Left lung (tissue), 10 donors: Measurements from ENCODE around the gene HES3. TPM values are rescaled to one million over a fixed set of nuclear protein-coding genes. Genes with fewer than 3 reads are reported as not detected.

ENCODE experiments used
- ATAC-seq: fragments of 200-7000 bp; cut with Tn5 transposase; one replicate; pipeline ENCODE4 v1.9.1; 2020; ENCODE audit warnings: moderate library complexity
- DNase-seq, 4 donors: peaks; one replicate each; pipeline ENCODE4 v3.0.0-alpha.2; 2013 to 2020
- H3K27ac ChIP-seq, 2 donors: fragments of 200-600 bp; sonication (generic) in 1 of 2; one replicate each; pipeline versions ENCODE4 v1.5.0 to v1.8.0; 2020 to 2021
- H3K27me3 ChIP-seq, 2 donors: fragments of 200-600 bp; sonication (generic) in 1 of 2; one replicate each; pipeline versions ENCODE4 v1.5.0 to v1.8.0; 2020 to 2021
- H3K36me3 ChIP-seq, 2 donors: fragments of 200-600 bp; sonication (generic) in 1 of 2; one replicate each; pipeline versions ENCODE4 v1.5.0 to v1.8.0; 2020 to 2021
- H3K4me1 ChIP-seq, 2 donors: fragments of 200-600 bp; one replicate each; pipeline ENCODE4 v1.8.0; 2021
- H3K4me3 ChIP-seq, 2 donors: fragments of 200-600 bp; sonication (generic) in 1 of 2; one replicate each; pipeline versions ENCODE4 v1.5.0 to v1.8.0; 2020 to 2021; ENCODE audit warnings: mild to moderate bottlenecking in 1 of 2
- H3K9me3 ChIP-seq, 2 donors: fragments of 200-600 bp; sonication (generic) in 1 of 2; one replicate each; pipeline versions ENCODE4 v1.5.0 to v1.8.0; 2020 to 2021
- intact Hi-C, 2 donors: fragments of 100-400 bp; cut with DNase I; formaldehyde crosslinking; loops; one replicate each; pipeline versions ENCODE4 v1.11.2 to v1.14.2; 2022
- polyA plus RNA-seq, 6 donors: library from polyadenylated mRNA; unstranded; fragments of 120-200 nt; gene quantifications; one replicate each; pipeline ENCODE4 v1.2.1, GENCODE V29; 2013; ENCODE audit not compliant: insufficient read length in 6 of 6
- total RNA-seq, 2 donors: library from RNA; stranded (reverse); fragmentation: NEBNext Ultra II Directional; extraction: Animal tissue kit (Norgen Biotek cat#: 25700); gene quantifications; one replicate each; pipeline ENCODE4 v1.2.1, GENCODE V29; 2021
- TF ChIP-seq, protein P1 (sequence below), 2 donors: fragments of 200-600 bp; sonication (generic) in 1 of 2; IDR thresholded peaks; one replicate each; pipeline versions ENCODE4 v1.5.0 to v1.8.0; 2021; ENCODE audit warnings: antibody characterized with exemption in 2 of 2
- donor health status: DM: no; HTN: yes; CAD: no.
- donor health status: DM: no; HTN: no; CAD: no.

The HES3 gene
- total and polyA plus RNA-seq, 8 donors: not detected

DNA sequence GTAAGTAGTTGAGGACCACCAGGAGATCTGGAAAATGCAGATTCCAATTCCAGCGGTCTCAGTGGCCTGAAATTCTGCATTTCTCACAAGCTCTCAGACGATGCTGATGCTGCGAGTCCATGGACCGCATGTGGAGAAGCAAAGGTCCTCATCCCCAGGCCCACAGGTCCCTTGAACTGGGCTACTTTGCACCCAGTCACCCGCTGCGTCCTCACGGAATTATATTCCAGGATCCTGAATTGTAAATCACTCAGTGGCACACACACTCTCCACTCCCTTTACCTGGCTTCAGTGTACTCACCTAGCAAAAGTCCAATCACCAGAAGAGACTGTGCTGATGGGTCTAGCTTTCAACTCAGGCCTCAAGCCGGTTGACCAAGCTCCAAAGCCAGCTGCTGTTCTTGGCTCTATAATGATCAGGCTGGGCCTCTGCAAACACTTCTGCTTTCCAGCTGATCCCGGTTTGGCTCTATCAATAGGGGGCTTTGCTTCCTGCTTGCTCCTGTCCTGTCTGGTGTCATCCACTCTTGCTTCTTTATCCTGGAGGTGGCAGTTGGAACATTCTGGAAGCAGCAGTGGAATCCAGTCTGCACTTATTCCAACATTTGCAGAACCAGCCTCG, 43.7 kb upstream of the HES3 start:
- TF ChIP-seq, protein P1, sequence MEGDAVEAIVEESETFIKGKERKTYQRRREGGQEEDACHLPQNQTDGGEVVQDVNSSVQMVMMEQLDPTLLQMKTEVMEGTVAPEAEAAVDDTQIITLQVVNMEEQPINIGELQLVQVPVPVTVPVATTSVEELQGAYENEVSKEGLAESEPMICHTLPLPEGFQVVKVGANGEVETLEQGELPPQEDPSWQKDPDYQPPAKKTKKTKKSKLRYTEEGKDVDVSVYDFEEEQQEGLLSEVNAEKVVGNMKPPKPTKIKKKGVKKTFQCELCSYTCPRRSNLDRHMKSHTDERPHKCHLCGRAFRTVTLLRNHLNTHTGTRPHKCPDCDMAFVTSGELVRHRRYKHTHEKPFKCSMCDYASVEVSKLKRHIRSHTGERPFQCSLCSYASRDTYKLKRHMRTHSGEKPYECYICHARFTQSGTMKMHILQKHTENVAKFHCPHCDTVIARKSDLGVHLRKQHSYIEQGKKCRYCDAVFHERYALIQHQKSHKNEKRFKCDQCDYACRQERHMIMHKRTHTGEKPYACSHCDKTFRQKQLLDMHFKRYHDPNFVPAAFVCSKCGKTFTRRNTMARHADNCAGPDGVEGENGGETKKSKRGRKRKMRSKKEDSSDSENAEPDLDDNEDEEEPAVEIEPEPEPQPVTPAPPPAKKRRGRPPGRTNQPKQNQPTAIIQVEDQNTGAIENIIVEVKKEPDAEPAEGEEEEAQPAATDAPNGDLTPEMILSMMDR (IDR thresholded peaks at IDR 0.05): no peak
- intact Hi-C loops: no loop called here
- H3K27ac ChIP-seq: peak overlapping the region; percentile 78 to 82
- H3K9me3 ChIP-seq: no peaks in the 10 kb centered on the region
- no peak for DNase-seq
- peaks cover 0 to 22% of the 10 kb centered on the region in 2 donors for H3K36me3 ChIP-seq
- peaks cover under 1 to 7% of the 10 kb centered on the region in 2 donors for H3K27me3 ChIP-seq
- H3K4me3 ChIP-seq: peak overlapping the region; percentile 66 to 99
- ATAC-seq: no peak
- H3K4me1 ChIP-seq: peaks cover 7 to 36% of the 10 kb centered on the region in 2 donors

- H3K36me3 ChIP-seq: peaks cover 0 to 2% of the 10 kb centered on the region in 2 donors
- DNase-seq (no peak), ATAC-seq (no peak)
- H3K9me3 ChIP-seq: no peaks in the 10 kb centered on the region
- H3K4me1 ChIP-seq: peaks cover 23 to 46% of the 10 kb centered on the region in 2 donors
- no peak overlapping the region for H3K4me3 ChIP-seq
- H3K27me3 ChIP-seq: peaks cover 12 to 27% of the 10 kb centered on the region in 2 donors
- TF ChIP-seq, protein P1 (IDR thresholded peaks at IDR 0.05): no peak
- no peak overlapping the region for H3K27ac ChIP-seq
- intact Hi-C loops: no loop called here
Observed at GRCh38 chr1:6202256-6202655, 41.7 kb upstream of the HES3 start.

DNA sequence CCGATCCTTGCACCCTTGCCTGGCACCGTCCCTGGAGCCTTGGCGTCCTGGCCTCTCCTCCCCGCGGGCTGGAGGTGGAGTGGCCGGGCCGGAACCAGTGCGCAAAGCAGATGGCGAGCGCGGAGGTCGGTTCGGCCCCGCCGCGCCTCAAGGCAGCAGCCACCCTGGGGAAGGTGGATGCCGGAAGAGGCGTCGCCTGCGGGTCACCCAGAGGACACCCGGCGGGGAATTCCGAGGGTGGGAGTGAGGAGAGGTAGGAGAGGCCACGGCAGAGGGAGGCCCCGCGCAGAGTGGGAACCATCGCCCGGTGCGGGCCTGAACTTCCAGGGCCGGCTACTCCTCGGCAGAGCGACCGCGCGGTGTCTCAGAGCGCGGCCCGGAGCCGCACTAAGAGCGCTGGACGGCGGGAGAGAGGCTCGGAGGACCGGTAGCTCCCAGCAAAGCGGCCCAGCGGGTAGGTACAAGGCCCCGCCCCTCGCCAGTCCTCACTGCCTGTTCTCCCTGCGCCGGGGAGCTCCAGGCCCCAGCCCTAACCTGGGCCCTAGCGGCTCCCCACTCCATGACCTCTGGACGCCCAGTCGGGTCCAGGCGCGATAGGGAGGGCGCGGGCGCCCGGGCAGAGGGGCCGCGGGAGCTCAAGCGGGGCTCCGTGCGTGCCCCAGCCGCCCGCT, 38.0 kb upstream of the HES3 start, which contains the start of gene RNF207:
Gene RNF207, plus strand, starts transcription at position 271 of the 671 bp plus-strand sequence. CDS start 417 bp downstream, outside the sequence.
- H3K9me3 ChIP-seq: no peaks in the 10 kb centered on the region
- H3K27ac ChIP-seq: peak within 1 kb of the TSS; percentile 39 to 70
- TF ChIP-seq, protein P1 (IDR thresholded peaks at IDR 0.05): no peak
- H3K4me3 ChIP-seq: peak within 1 kb of the TSS; percentile 47 to 57
- H3K36me3 ChIP-seq: no peaks in the 10 kb centered on the region
- peak; percentile 83 for ATAC-seq
- peaks cover 12 to 58% of the 10 kb centered on the region in 2 donors for H3K27me3 ChIP-seq
- intact Hi-C loops: no loop called here
- peaks cover 27 to 41% of the 10 kb centered on the region in 2 donors for H3K4me1 ChIP-seq
- DNase-seq: peak in 3 of 4 donors; percentile 61 to 89 (median 66)

DNA sequence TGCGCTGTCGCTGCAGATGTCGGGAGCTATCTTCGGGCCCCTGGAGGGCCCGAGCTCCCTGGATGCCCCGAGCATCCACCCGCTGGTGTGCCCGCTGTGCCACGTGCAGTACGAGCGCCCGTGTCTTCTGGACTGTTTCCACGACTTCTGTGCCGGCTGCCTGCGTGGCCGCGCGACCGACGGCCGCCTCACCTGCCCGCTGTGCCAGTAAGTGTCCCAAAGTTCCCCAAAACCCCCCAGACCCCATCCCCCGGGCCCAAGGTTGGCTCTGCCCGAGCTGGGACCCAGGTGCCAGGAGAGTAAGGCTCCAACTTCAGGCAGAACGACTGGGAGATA, 37.5 kb upstream of the HES3 start:
- DNase-seq (no peak), ATAC-seq (no peak)
- H3K36me3 ChIP-seq: no peaks in the 10 kb centered on the region
- no peak overlapping the region for H3K27ac ChIP-seq
- intact Hi-C loops: no loop called here
- peaks cover 12 to 58% of the 10 kb centered on the region in 2 donors for H3K27me3 ChIP-seq
- H3K4me1 ChIP-seq: peaks cover 27 to 41% of the 10 kb centered on the region in 2 donors
- peak overlapping the region; percentile 47 to 57 for H3K4me3 ChIP-seq
- TF ChIP-seq, protein P1 (IDR thresholded peaks at IDR 0.05): no peak
- no peaks in the 10 kb centered on the region for H3K9me3 ChIP-seq
